ENCODE results near the gene NCAPG2. TPM values are rescaled to one million over a fixed set of nuclear protein-coding genes. Genes with fewer than 3 reads are reported as not detected.

NCAPG2 gene
- total RNA-seq, 2 experiments from 2014 or later = 61.8 to 111 TPM

- no peak overlapping the region for H2AFZ ChIP-seq (ENCODE audit: low read length)
- no TSS peak for BruUV-seq (replicated peaks)
- intact Hi-C loops (cut with micrococcal nuclease; ENCODE audit: unreplicated experiment) = no loop called here
- H3K4me2 ChIP-seq (ENCODE audit: low read length) = no peak overlapping the region
- peaks cover 4% of the 10 kb centered on the region for H3K4me1 ChIP-seq (ENCODE audit: insufficient read depth, low read length, poor library complexity, severe bottlenecking)
- TF ChIP-seq EZH2phosphoT487 (IDR thresholded peaks at IDR 0.05; ENCODE audit: borderline replicate concordance, low read depth, low read length) = no peak
- TF ChIP-seq, protein P1, sequence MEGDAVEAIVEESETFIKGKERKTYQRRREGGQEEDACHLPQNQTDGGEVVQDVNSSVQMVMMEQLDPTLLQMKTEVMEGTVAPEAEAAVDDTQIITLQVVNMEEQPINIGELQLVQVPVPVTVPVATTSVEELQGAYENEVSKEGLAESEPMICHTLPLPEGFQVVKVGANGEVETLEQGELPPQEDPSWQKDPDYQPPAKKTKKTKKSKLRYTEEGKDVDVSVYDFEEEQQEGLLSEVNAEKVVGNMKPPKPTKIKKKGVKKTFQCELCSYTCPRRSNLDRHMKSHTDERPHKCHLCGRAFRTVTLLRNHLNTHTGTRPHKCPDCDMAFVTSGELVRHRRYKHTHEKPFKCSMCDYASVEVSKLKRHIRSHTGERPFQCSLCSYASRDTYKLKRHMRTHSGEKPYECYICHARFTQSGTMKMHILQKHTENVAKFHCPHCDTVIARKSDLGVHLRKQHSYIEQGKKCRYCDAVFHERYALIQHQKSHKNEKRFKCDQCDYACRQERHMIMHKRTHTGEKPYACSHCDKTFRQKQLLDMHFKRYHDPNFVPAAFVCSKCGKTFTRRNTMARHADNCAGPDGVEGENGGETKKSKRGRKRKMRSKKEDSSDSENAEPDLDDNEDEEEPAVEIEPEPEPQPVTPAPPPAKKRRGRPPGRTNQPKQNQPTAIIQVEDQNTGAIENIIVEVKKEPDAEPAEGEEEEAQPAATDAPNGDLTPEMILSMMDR (conservative IDR thresholded peaks at IDR 0.05; ENCODE audit: low read length) = no peak
- no peak for DNase-seq (ENCODE audit: low spot score)
- H4K20me1 ChIP-seq (ENCODE audit: insufficient read depth, low read length) = no peaks in the 10 kb centered on the region
- no peaks in the 10 kb centered on the region for H3K9me3 ChIP-seq (ENCODE audit: low read length)
- ChIA-PET CTCF (ENCODE audit: unreplicated experiment) (no interaction called here), POLR2A (interaction anchor here (2.0 kb wide), 1 partner anchor 14 kb away, joined by 14 read pairs; no protein-coding TSS in a partner anchor)
- no peaks in the 10 kb centered on the region for H3K9me2 ChIP-seq (ENCODE audit: insufficient read depth, low read length)
- H3K27ac ChIP-seq (ENCODE audit: low read depth, low read length, poor library complexity, severe bottlenecking) = no peak overlapping the region
- H3K4me3 ChIP-seq (ENCODE audit: low read depth, low read length, poor library complexity, severe bottlenecking) = no peak overlapping the region
- H3K36me3 ChIP-seq (ENCODE audit: insufficient read depth, low read length) = peaks cover 10% of the 10 kb centered on the region
- H3K79me2 ChIP-seq (ENCODE audit: insufficient read depth, low read depth, low read length) = no peaks in the 10 kb centered on the region
These were observed 85.9 kb downstream of the NCAPG2 start for GRCh38 chr7:158618745-158619140.

DNA sequence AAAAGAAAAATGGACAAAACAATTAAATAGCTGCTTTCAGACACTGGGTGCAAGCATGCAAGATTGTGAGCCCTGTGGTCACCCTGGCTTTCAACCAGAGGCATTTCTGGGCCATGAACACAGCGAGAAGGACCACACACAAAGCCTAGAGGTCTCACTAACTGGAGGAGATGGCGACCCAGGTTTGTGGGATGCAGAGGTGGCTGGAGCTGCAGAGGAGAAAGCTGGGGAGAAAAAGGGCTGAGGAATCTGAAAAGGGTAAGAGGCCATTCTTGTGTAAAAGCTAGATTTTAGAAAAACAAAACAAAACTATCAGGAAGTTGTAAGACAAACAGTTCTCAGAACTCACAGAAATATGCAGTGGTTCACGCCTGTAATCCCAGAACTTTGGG is 86.9 kb downstream of the NCAPG2 start:
- Histone ChIP-seq H3K79me2 (ENCODE audit: insufficient read depth, low read depth, low read length) (no peaks in the 10 kb centered on the region), H4K20me1 (ENCODE audit: insufficient read depth, low read length) (no peaks in the 10 kb centered on the region), H3K9me3 (ENCODE audit: low read length) (no peaks in the 10 kb centered on the region), H2AFZ (ENCODE audit: low read length) (no peak overlapping the region), H3K4me3 (ENCODE audit: low read depth, low read length, poor library complexity, severe bottlenecking) (no peak overlapping the region), H3K4me2 (ENCODE audit: low read length) (no peak overlapping the region), H3K4me1 (ENCODE audit: insufficient read depth, low read length, poor library complexity, severe bottlenecking) (peaks cover 12% of the 10 kb centered on the region), H3K36me3 (ENCODE audit: insufficient read depth, low read length) (peaks cover 18% of the 10 kb centered on the region), H3K9me2 (ENCODE audit: insufficient read depth, low read length) (no peaks in the 10 kb centered on the region), H3K27ac (ENCODE audit: low read depth, low read length, poor library complexity, severe bottlenecking) (no peak overlapping the region)
- ChIA-PET CTCF (ENCODE audit: unreplicated experiment) (no interaction called here), POLR2A (no interaction called here)
- TF ChIP-seq, protein P1 (conservative IDR thresholded peaks at IDR 0.05; ENCODE audit: low read length) = no peak
- TF ChIP-seq EZH2phosphoT487 (IDR thresholded peaks at IDR 0.05; ENCODE audit: borderline replicate concordance, low read depth, low read length) = no peak
- DNase-seq (ENCODE audit: low spot score) = no peak
- no TSS peak for BruUV-seq (replicated peaks)
- intact Hi-C loops (cut with micrococcal nuclease; ENCODE audit: unreplicated experiment) = no loop called here

GRCh38 chr7:158616050-158616449 is 88.6 kb downstream of the NCAPG2 start:
- Histone ChIP-seq H3K9me3 (ENCODE audit: low read length) (no peaks in the 10 kb centered on the region), H3K36me3 (ENCODE audit: insufficient read depth, low read length) (peaks cover 30% of the 10 kb centered on the region), H3K4me1 (ENCODE audit: insufficient read depth, low read length, poor library complexity, severe bottlenecking) (peaks cover 12% of the 10 kb centered on the region), H4K20me1 (ENCODE audit: insufficient read depth, low read length) (no peaks in the 10 kb centered on the region), H3K27ac (ENCODE audit: low read depth, low read length, poor library complexity, severe bottlenecking) (no peak overlapping the region), H3K79me2 (ENCODE audit: insufficient read depth, low read depth, low read length) (no peaks in the 10 kb centered on the region), H2AFZ (ENCODE audit: low read length) (no peak overlapping the region), H3K4me3 (ENCODE audit: low read depth, low read length, poor library complexity, severe bottlenecking) (no peak overlapping the region), H3K9me2 (ENCODE audit: insufficient read depth, low read length) (no peaks in the 10 kb centered on the region), H3K4me2 (ENCODE audit: low read length) (no peak overlapping the region)
- no peak for DNase-seq (ENCODE audit: low spot score)
- no TSS peak for BruUV-seq (replicated peaks)
- TF ChIP-seq, protein P1 (conservative IDR thresholded peaks at IDR 0.05; ENCODE audit: low read length) = no peak
- no peak for TF ChIP-seq EZH2phosphoT487 (IDR thresholded peaks at IDR 0.05; ENCODE audit: borderline replicate concordance, low read depth, low read length)
- intact Hi-C loops (cut with micrococcal nuclease; ENCODE audit: unreplicated experiment) = no loop called here
- POLR2A ChIA-PET = interaction anchor here (1.4 kb wide), 1 partner anchor 9 kb away, joined by 3 read pairs; no protein-coding TSS in a partner anchor
- CTCF ChIA-PET (ENCODE audit: unreplicated experiment) = no interaction called here
